HG03097 (cell line): ENCODE measurements around the gene INHBC.

ENCODE experiments used
- ATAC-seq: cut with Tn5 transposase; IDR thresholded peaks from one replicate; pipeline ENCODE4 v1.9.1; 2021; ENCODE audit not compliant: unreplicated experiment, low FRiP score

Gene INHBC

DNA sequence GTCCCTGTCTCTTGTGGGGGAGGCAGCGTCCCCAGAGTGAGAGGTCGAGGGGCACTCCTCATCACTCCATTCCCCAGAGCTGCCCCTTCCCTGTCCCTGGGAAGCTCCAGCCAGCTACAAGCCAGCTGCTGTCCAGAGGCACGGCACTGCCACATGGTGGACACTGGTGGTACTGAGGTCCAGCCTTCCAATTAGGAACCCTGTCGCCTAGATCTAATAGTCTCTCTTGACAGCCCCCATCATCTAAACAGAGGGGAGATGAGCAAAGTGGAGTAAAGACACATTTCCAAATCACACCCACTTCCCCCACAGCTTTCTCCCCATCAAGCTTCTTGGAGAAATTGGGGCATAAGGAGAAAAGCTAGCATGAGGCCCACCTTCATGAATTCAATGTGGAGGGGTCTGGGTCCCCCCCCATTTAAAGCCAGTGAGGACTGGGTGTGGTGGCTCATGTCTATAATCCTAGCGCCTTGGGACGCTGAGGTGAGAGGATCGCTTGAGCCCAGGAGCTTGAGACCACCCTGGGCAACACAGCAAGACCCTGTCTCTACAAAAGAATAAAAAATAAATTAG is 18.4 kb downstream of the INHBC start:
- ATAC-seq, result no peak

DNA sequence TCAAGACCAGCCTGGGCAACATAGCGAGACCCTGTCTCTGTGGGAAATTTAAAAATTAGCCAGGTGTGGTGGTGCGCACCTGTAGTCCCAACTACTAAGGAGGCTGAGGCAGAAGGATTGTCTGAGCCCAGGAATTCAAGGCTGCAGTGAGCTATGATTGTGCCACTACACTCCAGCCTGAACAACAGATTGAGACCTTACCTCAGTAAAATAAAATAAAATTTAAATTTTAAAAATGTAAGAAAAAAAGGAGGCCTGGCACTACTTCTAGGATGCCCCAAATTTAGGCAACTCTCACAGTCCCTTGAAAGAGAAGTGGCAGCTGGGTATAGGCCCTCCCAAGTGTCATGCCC is 19.6 kb downstream of the INHBC start:
- ATAC-seq, result no peak

DNA sequence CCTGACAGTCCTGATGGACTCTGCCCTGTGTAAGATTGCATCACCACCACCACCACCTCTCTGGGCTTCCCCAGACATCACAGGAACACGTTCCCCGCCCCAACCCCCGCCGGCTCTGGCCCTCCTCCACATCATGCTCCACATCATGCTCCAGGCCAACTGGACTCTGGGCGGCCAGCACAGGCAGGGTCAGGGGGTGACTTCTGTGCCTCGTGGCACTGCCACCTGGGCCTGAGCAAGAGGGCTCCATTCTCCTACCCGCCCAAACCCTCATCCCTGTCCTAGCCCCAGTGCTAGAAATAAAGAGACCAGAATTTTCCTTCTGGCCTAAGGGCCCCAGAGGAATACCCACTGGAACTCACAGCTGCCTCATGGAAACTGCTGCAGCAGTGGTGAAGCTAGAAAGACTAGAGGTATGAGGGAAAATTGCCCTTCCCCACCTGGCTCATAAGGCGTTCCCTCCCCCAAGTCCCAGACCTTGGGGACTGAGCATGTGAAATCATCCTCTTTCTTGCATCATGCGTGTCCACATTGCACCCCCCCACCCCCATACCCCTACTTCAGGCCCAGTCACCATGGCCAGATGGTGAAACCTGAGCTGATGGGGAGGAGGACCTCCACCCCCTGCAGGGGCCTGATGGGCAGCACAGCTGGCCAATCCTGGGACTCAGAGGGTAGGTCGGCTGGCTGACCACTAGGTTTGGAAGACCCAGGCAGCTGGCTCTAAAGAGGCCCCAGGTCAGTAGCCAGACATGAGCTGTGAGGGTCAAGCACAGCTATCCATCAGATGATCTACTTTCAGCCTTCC is 20.2 kb downstream of the INHBC start, which contains the start of gene INHBE:
Gene INHBE, plus strand, starts transcription at position 742 of the 808 bp plus-strand sequence. CDS start 230 bp downstream, outside the sequence.
- ATAC-seq, result no peak

DNA sequence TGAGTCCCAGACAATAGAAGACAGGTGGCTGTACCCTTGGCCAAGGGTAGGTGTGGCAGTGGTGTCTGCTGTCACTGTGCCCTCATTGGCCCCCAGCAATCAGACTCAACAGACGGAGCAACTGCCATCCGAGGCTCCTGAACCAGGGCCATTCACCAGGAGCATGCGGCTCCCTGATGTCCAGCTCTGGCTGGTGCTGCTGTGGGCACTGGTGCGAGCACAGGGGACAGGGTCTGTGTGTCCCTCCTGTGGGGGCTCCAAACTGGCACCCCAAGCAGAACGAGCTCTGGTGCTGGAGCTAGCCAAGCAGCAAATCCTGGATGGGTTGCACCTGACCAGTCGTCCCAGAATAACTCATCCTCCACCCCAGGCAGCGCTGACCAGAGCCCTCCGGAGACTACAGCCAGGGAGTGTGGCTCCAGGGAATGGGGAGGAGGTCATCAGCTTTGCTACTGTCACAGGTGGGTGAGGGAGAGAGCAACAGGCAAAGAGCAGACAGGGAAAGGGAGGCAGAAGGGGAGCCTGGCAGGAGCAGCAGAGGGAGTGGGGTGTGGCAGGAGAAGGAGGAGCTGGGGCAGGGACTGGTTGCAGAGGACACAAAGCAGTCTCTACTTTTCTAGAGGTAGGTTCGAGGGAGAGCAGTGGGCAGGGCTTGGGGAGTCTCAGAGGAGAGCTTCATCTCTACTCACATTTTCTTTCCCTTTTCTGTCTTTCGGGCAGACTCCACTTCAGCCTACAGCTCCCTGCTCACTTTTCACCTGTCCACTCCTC is 21.0 kb downstream of the INHBC start:
- no peak for ATAC-seq

DNA sequence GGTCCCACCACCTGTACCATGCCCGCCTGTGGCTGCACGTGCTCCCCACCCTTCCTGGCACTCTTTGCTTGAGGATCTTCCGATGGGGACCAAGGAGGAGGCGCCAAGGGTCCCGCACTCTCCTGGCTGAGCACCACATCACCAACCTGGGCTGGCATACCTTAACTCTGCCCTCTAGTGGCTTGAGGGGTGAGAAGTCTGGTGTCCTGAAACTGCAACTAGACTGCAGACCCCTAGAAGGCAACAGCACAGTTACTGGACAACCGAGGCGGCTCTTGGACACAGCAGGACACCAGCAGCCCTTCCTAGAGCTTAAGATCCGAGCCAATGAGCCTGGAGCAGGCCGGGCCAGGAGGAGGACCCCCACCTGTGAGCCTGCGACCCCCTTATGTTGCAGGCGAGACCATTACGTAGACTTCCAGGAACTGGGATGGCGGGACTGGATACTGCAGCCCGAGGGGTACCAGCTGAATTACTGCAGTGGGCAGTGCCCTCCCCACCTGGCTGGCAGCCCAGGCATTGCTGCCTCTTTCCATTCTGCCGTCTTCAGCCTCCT is 21.6 kb downstream of the INHBC start:
- ATAC-seq, result no peak

DNA sequence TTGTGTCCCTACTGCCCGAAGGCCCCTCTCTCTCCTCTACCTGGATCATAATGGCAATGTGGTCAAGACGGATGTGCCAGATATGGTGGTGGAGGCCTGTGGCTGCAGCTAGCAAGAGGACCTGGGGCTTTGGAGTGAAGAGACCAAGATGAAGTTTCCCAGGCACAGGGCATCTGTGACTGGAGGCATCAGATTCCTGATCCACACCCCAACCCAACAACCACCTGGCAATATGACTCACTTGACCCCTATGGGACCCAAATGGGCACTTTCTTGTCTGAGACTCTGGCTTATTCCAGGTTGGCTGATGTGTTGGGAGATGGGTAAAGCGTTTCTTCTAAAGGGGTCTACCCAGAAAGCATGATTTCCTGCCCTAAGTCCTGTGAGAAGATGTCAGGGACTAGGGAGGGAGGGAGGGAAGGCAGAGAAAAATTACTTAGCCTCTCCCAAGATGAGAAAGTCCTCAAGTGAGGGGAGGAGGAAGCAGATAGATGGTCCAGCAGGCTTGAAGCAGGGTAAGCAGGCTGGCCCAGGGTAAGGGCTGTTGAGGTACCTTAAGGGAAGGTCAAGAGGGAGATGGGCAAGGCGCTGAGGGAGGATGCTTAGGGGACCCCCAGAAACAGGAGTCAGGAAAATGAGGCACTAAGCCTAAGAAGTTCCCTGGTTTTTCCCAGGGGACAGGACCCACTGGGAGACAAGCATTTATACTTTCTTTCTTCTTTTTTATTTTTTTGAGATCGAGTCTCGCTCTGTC is 22.3 kb downstream of the INHBC start:
- ATAC-seq, result no peak

DNA sequence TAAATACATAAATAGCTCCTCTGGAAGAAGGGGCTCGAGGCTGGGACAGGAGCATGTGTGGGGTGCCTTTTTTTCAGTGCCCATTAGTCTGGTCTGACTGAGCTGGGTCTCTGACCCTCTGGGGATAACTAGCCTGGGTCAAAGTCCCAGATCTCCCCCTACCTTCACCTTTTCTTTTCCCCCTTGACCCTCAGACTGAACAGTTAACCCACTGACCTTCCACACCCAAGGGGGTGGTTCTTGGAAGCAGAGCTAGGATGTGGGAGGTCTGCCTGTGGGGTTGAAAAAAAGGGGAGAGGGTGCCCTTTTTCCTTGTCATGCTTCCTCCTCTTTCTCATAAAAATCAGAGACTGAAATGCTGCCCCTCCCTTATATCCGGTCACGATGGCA is 24.1 kb downstream of the INHBC start:
- ATAC-seq, result no peak

DNA sequence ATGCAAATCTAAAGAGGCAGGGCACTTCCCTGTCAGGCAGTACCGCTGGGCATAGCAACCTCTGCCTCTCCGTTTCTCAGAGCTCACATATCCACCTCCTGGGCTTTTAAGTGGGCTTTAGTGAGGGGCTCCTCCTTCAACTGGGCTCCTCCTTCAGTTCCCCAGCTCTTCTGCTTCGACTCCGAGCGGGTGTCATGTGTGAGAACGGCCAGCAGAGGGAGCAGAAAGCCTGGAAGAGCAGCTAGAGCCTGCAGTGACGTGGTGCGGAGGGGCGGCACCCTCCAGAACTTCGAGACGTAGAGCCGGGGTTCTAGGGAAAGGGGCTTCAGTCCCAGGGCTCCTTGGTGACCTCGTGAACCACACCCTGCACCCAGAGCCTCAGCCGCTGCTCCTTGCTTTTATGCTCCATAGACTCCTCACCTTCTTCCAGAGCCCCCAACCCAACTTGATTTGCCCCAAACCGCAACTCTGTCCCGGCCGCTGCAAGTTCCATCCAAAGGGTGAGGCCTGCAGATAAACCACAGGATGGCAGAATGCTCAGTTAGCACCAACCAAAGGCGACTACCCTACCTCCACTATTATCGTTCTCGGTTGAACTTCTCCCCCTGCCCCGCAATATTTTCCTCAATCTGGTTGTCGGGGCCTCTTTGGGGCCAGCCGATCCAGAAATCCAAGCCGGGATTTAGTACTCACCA is 24.6 kb downstream of the INHBC start:
- peak; percentile 37 for ATAC-seq

DNA sequence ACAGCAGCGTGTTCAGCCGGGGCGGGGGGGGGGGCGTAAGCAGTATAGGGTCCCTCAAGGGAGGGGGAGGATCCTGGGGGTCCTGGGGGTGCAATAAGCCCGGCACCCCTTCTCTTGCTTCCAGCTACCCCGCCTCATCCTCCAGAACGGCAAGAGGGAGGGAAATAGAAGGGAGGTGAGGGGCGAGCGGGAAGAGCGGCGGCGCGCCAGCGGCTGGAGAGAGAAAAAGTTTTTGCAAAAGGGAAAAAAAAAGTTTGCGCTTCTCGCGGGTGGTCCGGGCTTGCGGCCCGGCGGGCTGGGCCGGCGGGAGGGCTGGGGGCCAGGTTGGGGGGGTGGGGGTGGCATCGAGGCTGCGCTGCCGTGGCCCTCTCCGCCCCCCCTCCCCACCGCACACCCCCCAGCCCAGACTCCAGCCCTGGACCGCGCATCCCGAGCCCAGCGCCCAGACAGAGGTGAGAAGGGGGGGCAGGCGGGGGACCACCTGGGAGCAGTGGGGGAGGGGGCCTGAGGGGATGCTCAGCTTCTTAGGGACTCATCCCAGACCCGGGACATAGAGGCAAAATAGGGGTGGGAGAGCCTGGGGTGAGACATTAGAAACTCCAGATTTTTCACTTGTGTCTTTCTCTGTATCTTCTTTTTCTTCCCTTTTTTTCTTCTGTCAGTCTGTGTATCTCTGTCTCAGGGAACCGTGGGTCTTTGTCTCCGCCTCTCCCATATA is 25.3 kb downstream of the INHBC start, which contains the start of gene GLI1:
Gene GLI1, plus strand, starts transcription at position 36 of the 718 bp plus-strand sequence. CDS start 3,907 bp downstream, outside the sequence.
- no peak for ATAC-seq

DNA sequence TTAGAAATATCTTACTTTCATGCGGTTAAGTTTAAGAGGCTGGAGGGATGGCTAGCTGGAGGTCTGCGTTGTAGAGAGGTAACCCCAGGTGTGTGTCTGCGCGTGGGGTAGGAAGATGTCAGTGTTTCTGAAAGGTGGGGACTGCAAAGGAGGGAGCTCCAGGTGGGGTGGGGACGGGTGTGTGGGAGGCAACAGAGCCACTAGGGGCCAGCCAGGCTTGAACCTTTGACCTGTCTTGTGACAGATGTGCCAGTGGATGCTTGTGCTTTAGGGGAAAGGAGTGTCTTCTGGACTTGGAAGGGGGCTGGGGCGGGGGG is 25.8 kb downstream of the INHBC start:
- no peak for ATAC-seq

DNA sequence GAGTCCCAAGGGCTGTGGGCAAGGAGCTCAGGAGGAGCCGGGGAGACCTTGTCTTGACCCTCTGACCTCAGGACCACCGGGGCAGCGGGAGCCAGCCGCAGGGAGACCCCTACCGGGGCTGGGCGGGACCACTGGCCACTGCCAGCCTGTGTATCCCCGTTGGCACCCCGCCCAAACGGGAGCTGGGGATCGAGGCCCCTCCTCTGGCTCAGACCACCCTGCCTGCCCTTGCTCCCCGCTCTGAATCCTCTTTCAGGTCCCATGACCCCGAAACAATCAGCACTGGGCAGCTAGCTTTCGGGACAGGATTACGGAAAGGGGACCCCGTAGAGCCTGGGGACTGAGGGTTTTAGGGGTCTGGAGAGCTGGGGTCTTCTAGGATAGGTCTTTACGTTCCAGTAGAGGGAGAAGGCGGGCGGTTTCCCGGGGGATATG is 26.3 kb downstream of the INHBC start:
- no peak for ATAC-seq

DNA sequence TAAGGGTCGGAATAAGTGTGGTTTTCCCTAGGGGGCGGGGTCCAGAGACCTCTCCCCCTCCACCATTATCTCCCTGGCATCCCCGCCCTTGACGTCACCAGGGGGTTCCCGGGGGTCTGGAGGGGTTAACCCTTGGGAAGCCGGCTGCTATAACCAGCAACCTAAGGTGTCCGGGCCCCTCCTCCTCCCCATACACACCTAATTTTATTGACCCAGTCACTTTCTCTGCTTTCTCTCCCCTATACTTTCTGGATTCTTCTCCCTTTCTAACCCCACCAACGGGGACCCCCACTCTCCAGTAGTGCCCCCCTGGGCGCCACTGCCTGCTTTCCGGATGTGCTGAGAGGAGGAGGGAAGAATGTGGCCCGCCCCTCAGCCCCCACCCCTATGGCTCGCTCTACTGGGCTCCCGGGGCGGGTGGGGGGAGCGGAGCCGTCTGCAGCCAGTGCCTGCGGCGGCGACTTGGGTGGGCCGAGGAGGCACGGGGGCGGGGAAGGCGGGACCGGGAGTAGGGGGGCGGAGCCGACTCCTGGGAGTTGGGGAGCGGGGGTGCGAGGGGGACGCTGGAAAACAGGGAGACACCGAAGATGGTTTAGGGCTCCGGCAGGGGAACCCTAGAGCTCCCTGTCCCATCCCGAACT is 26.8 kb downstream of the INHBC start:
- ATAC-seq, result no peak

DNA sequence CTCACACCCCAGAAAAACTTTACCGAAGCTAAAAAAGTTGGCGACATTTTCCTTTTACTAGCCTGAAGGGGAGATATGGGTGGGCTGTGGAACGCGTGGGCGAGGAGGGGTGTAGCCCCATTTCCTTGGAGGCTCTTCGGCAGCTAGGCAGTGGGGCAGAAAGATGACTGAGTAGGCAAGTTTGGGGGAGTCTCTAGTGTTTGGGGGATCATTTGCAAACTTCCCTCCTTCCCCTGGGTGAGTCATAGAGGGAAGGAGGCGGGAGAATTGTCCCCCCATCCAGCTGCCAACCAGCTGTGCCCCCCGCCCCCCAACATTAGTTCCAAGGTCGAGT is 27.3 kb downstream of the INHBC start:
- ATAC-seq, result no peak

DNA sequence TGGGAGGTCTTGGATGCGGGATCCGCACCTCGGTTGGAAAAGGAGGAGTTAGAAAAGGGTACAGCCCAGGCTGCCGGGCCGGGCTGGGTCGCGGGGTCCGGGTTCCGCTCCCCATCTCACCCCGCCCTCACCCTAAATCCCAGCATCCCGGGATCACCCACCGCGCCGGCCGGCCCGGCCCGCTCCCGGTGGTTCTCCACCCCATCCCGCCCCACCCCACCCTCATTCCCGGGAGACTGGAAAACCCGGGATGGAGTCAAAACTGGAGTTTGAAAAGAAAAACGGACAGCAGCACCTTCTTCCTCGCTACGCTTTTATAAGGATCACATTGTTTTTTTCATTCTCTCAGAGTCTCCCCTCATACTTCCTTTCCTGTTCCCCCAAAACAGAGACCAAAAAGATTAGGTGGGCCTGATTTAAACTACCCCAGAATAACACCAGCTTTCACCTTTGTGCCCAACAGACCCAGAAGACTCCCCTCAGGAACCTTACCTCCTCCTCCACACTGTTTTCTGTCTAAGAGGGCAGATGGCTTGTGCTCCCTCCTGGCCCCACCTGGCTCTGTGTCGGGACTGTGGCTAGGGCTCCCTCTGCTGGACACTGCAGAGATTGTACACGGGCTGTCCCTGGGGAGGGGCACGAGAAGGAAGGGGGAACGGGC is 27.8 kb downstream of the INHBC start:
- ATAC-seq, result peak; percentile 58

DNA sequence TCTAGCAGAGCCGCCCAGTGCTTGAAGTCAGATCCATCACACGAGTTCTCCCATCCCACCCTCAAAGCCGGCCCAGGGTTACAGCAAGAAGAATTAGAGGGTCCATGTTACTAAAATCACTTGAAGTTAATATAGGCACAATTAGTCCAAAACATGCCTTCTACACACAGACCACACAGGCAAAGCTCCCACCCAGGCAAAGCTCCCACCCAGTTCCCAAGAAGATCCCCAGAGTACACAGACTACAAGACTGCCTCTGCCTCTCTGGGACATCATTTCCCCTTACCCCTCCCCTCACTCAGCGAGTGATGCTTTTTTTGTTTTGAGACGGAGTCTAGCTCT is 28.3 kb downstream of the INHBC start:
- ATAC-seq, result no peak

DNA sequence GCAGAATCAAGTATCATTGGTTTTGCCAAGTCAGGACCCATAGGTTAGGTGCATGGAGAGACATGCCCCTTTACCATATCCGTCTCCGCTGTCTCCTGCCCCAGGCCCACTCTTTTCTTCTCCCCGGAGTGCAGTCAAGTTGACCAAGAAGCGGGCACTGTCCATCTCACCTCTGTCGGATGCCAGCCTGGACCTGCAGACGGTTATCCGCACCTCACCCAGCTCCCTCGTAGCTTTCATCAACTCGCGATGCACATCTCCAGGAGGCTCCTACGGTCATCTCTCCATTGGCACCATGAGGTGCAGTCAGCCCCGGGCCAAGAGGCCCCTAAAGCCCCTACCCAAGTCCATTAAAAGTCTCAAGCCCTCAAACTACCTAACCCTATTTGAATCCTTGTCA is 30.0 kb downstream of the INHBC start:
- no peak for ATAC-seq

DNA sequence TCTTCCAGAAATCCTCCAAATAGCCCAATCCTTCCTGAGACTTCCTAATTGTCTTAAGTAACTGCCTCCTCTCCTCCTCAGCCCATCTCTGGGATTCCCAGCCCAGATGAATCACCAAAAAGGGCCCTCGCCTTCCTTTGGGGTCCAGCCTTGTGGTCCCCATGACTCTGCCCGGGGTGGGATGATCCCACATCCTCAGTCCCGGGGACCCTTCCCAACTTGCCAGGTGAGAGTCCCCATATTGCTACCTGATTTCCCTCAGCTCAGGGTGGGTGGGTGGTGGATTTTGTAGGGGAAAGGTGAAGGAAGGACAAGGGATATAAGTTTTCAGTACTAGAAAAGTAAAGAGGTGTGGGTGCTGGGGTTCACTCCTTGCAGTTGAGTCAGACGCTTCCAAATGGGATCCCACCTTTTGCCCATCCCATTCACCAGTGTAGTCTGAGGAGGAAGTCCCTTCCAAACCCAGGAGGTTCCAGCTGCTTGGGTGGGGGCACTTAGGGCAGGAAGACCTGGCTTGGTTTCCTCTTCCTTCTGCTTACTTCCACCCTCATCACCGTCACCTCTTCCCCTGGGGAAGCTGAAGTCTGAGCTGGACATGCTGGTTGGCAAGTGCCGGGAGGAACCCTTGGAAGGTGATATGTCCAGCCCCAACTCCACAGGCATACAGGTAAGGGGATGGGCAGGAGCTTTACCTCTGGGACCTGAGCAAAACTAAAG is 30.6 kb downstream of the INHBC start:
- no peak for ATAC-seq
